AG09309 (cell line): Measurements from ENCODE around the gene ASCC1.

ENCODE experiments used
- DNase-seq: peaks from one replicate; pipeline ENCODE4 v3.0.0-alpha.2; 2010; ENCODE audit warnings: low read depth
- H3K4me3 ChIP-seq: 2 replicates; pipeline ENCODE4 v1.5.1; 2011; ENCODE audit warnings: mild to moderate bottlenecking, low read depth, low read length, moderate library complexity; ENCODE audit not compliant: control insufficient read depth
- CTCF ChIP-seq: IDR thresholded peaks from 2 replicates; pipeline ENCODE4 v1.5.1; 2011; ENCODE audit warnings: mild to moderate bottlenecking, low read depth, low read length, inconsistent platforms; ENCODE audit not compliant: insufficient read depth, control insufficient read depth; ENCODE audit errors: missing control alignments

The ASCC1 gene

GRCh38 chr10:72260976-72261783 is 45.1 kb upstream of the ASCC1 start:
- peak overlapping the region; percentile 50 for H3K4me3 ChIP-seq
- DNase-seq = no peak

GRCh38 chr10:72260239-72260975 is 44.3 kb upstream of the ASCC1 start:
- peak overlapping the region; percentile 50 for H3K4me3 ChIP-seq
- DNase-seq = no peak

More at GRCh38 chr10:72260976-72261783, 45.1 kb upstream of the ASCC1 start:
- TF ChIP-seq CTCF = peak; percentile 10

GRCh38 chr10:72259491-72260238 is 43.6 kb upstream of the ASCC1 start:
- DNase-seq = no peak
- H3K4me3 ChIP-seq = no peak overlapping the region
- no peak for TF ChIP-seq CTCF

More at GRCh38 chr10:72260239-72260975, 44.3 kb upstream of the ASCC1 start:
- no peak for TF ChIP-seq CTCF

GRCh38 chr10:72258617-72259016 is 42.5 kb upstream of the ASCC1 start:
- DNase-seq = no peak
- TF ChIP-seq CTCF = no peak
- H3K4me3 ChIP-seq = no peak overlapping the region

GRCh38 chr10:72257051-72257892 is 41.2 kb upstream of the ASCC1 start:
- TF ChIP-seq CTCF = no peak
- no peak for DNase-seq
- no peak overlapping the region for H3K4me3 ChIP-seq

GRCh38 chr10:72255977-72256729 is 40.1 kb upstream of the ASCC1 start:
- no peak for TF ChIP-seq CTCF
- DNase-seq = no peak
- H3K4me3 ChIP-seq = no peak overlapping the region
